Purkinje cell (primary cell): ENCODE results near the gene FEZ2. TPM values are rescaled to one million over a fixed set of nuclear protein-coding genes. Genes with fewer than 3 reads are reported as not detected.

ENCODE experiments used
- polyA plus RNA-seq: library from polyadenylated mRNA; unstranded; fragments of >200 nt; fragmentation: Nextera tagmentation; gene quantifications from 2 replicates; pipeline ENCODE4 v1.2.1, GENCODE V29; 2014

FEZ2 gene
- polyA plus RNA-seq: 36.7 and 49.1 TPM in 2 replicates

GRCh38 chr2:36597532-36598377 is at the start of gene FEZ2:
TSS of gene FEZ2 (minus strand) at chr2:36598168. CDS start at chr2:36598142, 26 bp downstream.

Other genes starting within 250 kb of the FEZ2 start
- gene CRIM1, start 242.4 kb downstream of the FEZ2 start, polyA plus RNA-seq: 4.4 and 19.0 TPM in 2 replicates
- 6.9 TPM in 2 replicates for gene VIT, start 98.5 kb upstream of the FEZ2 start, polyA plus RNA-seq